MM.1S (cell line): ENCODE data around the gene CHST7.

Experiments used
- CTCF ChIP-seq: fragments of 300-600 bp; sonication (generic); IDR thresholded peaks from 2 replicates; pipeline ENCODE4 v1.5.1; 2016; ENCODE audit warnings: antibody characterized with exemption, low read length, mixed read lengths
- EZH2 ChIP-seq: fragments of 300-600 bp; sonication (generic); optimal IDR thresholded peaks from 2 replicates; pipeline ENCODE3; 2017; ENCODE audit warnings: low read depth, mild to moderate bottlenecking, antibody characterized with exemption, low read length, mixed read lengths
- EZH2phosphoT487 ChIP-seq: fragments of 300-600 bp; sonication (generic); IDR thresholded peaks from 2 replicates; pipeline ENCODE4 v1.6.1; 2018; ENCODE audit warnings: antibody characterized with exemption, low read length

- TF ChIP-seq CTCF (peak; percentile 39), EZH2 (no peak), EZH2phosphoT487 (no peak)
Observed at GRCh38 chrX:46572340-46572936, 1.1 kb upstream of the CHST7 start.
